Caco-2 (cell line): ENCODE measurements around the gene CHMP5. TPM values are rescaled to one million over a fixed set of nuclear protein-coding genes. Genes with fewer than 3 reads are reported as not detected.

Experiments
- BruUV-seq: library from RNA; stranded (reverse); fragments of 400-500 nt; replicated peaks from 2 replicates; lab custom pipeline; 2021; lab: Mats Ljungman, UMichigan
- CTCF ChIA-PET: fragments of 300-600 bp; sonication (Branson Sonifier 250); formaldehyde crosslinking; loops from one replicate; lab custom pipeline; 2022; ENCODE audit warnings: antibody characterized with exemption; lab: Charles Lee
- POLR2A ChIA-PET: fragments of 300-600 bp; sonication (Branson Sonifier 250); formaldehyde crosslinking; loops from one replicate; lab custom pipeline; 2022; ENCODE audit warnings: antibody characterized with exemption; lab: Charles Lee
- DNase-seq, 2 experiments: peaks; one replicate each; pipeline versions ENCODE4 v3.0.0 to v3.0.0-alpha.2; 2020 to 2022
- H3K27me3 ChIP-seq: replicated peaks from 2 replicates; pipeline ENCODE4 v1.6.0; 2011; ENCODE audit warnings: low read length; ENCODE audit not compliant: control insufficient read depth, insufficient read depth
- H3K36me3 ChIP-seq: 2 replicates; pipeline ENCODE4 v1.5.1; 2011; ENCODE audit warnings: low read length; ENCODE audit not compliant: control insufficient read depth, insufficient read depth
- H3K4me1 ChIP-seq: fragments of 250-450 bp; sonication (Bioruptor Pico); 2 replicates; pipeline ENCODE4 v1.5.1; 2020; ENCODE audit warnings: mild to moderate bottlenecking
- H3K4me3 ChIP-seq: 2 replicates; pipeline ENCODE4 v1.5.1; 2011; ENCODE audit warnings: low read depth, mild to moderate bottlenecking, control low read depth, low read length
- H3K9me3 ChIP-seq: fragments of 250-450 bp; sonication (Bioruptor Pico); 2 replicates; pipeline ENCODE4 v1.5.1; 2020; ENCODE audit warnings: mild to moderate bottlenecking, moderate library complexity
- H3K27ac Mint-ChIP-seq: one replicate; pipeline ENCODE4 v1.8.0; 2022; ENCODE audit warnings: mixed read lengths; ENCODE audit not compliant: unreplicated experiment
- H3K27me3 Mint-ChIP-seq: one replicate; pipeline ENCODE4 v1.8.0; 2022; ENCODE audit warnings: mixed read lengths; ENCODE audit not compliant: insufficient read depth, unreplicated experiment
- H3K36me3 Mint-ChIP-seq: one replicate; pipeline ENCODE4 v1.8.0; 2022; ENCODE audit warnings: mild to moderate bottlenecking, mixed read lengths; ENCODE audit not compliant: insufficient read depth, unreplicated experiment
- H3K4me1 Mint-ChIP-seq: one replicate; pipeline ENCODE4 v1.8.0; 2022; ENCODE audit warnings: low read depth, mixed read lengths; ENCODE audit not compliant: unreplicated experiment
- H3K4me3 Mint-ChIP-seq: one replicate; pipeline ENCODE4 v1.8.0; 2022; ENCODE audit warnings: mild to moderate bottlenecking, moderate library complexity, mixed read lengths; ENCODE audit not compliant: unreplicated experiment
- H3K9me3 Mint-ChIP-seq: one replicate; pipeline ENCODE4 v1.8.0; 2022; ENCODE audit warnings: mixed read lengths; ENCODE audit not compliant: unreplicated experiment
- CTCF ChIP-seq, 2 experiments: fragments of 200-600 bp in 1 of 2; IDR thresholded peaks; 1 replicate in 1 of 2; 2 replicates in 1 of 2; pipeline versions ENCODE4 v1.5.1 to v1.8.0; 2011 to 2022; ENCODE audit warnings: antibody characterized with exemption in 1 of 2, control low read depth in 1 of 2, inconsistent platforms in 1 of 2, low read depth in 1 of 2, low read length in 1 of 2, mild to moderate bottlenecking in 1 of 2, moderate library complexity in 1 of 2; ENCODE audit not compliant: insufficient read depth in 1 of 2, severe bottlenecking in 1 of 2, unreplicated experiment in 1 of 2
- intact Hi-C: fragments of 100-400 bp; cut with micrococcal nuclease; formaldehyde crosslinking; loops from one replicate; pipeline ENCODE4 v1.10.0; 2022; ENCODE audit not compliant: unreplicated experiment
- total RNA-seq: library from RNA; stranded (reverse); gene quantifications from 2 replicates; pipeline ENCODE4 v1.2.3, GENCODE V29; 2022

The CHMP5 gene
- total RNA-seq, 1 experiment from 2014 or later, result 58.3 TPM

GRCh38 chr9:33304362-33304761 is 39.5 kb downstream of the CHMP5 start:
- H3K27ac Mint-ChIP-seq, result no peak overlapping the region
- CTCF ChIA-PET, result no interaction called here
- H3K4me1 Mint-ChIP-seq, result no peaks in the 10 kb centered on the region
- POLR2A ChIA-PET, result no interaction called here
- peaks cover 22% of the 10 kb centered on the region for H3K36me3 Mint-ChIP-seq
- no peak for DNase-seq
- Histone ChIP-seq H3K4me3 (no peak overlapping the region), H3K4me1 (no peaks in the 10 kb centered on the region), H3K36me3 (peaks cover 4% of the 10 kb centered on the region), H3K27me3 (no peaks in the 10 kb centered on the region), H3K9me3 (no peaks in the 10 kb centered on the region; the same call in 1 of the 2 replicates)
- H3K27me3 Mint-ChIP-seq, result no peaks in the 10 kb centered on the region
- no TSS peak for BruUV-seq
- H3K9me3 Mint-ChIP-seq, result no peaks in the 10 kb centered on the region
- intact Hi-C loops, result no loop called here
- no peak overlapping the region for H3K4me3 Mint-ChIP-seq
- no peak for TF ChIP-seq CTCF (IDR thresholded peaks at IDR 0.05; ENCODE audit: insufficient read depth in 1 of 2, low read depth in 1 of 2, low read length in 1 of 2, severe bottlenecking in 1 of 2, unreplicated experiment in 1 of 2)

DNA sequence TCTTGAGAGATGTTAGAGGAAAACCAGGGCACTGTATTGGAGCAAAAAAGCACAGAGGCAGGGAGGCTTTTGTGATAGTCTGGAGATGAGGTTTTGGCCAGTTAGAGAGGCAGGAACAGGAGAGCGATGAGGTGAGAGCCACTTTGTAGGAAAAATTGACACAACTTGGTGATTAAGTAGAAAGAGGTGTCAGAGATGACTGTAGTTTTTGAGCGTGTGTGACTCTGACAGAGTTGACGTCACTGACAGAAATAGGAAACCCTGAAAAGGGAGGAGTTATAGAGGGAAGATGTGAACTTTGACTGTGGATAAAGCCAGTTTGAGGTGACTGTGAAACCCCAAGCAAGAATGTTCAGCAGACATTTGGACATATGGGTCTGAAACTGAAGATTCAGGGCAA is 41.2 kb downstream of the CHMP5 start:
- H3K36me3 Mint-ChIP-seq, result peaks cover 15% of the 10 kb centered on the region
- ChIA-PET CTCF (no interaction called here), POLR2A (no interaction called here)
- no peaks in the 10 kb centered on the region; the same call in 1 of the 2 replicates for H3K9me3 ChIP-seq
- BruUV-seq, result no TSS peak
- no peaks in the 10 kb centered on the region for H3K27me3 ChIP-seq
- no peaks in the 10 kb centered on the region for H3K9me3 Mint-ChIP-seq
- intact Hi-C loops, result no loop called here
- no peak for DNase-seq
- no peak overlapping the region for H3K4me3 Mint-ChIP-seq
- H3K27me3 Mint-ChIP-seq, result no peaks in the 10 kb centered on the region
- no peaks in the 10 kb centered on the region for H3K4me1 Mint-ChIP-seq
- peaks cover 4% of the 10 kb centered on the region for H3K36me3 ChIP-seq
- no peak overlapping the region for H3K4me3 ChIP-seq
- TF ChIP-seq CTCF (IDR thresholded peaks at IDR 0.05; ENCODE audit: insufficient read depth in 1 of 2, low read depth in 1 of 2, low read length in 1 of 2, severe bottlenecking in 1 of 2, unreplicated experiment in 1 of 2), result no peak
- no peak overlapping the region for H3K27ac Mint-ChIP-seq
- H3K4me1 ChIP-seq, result no peaks in the 10 kb centered on the region

- H3K4me1 Mint-ChIP-seq, result no peaks in the 10 kb centered on the region
- Histone ChIP-seq H3K4me3 (no peak overlapping the region), H3K36me3 (peaks cover 4% of the 10 kb centered on the region), H3K9me3 (no peaks in the 10 kb centered on the region; the same call in 1 of the 2 replicates), H3K4me1 (no peaks in the 10 kb centered on the region), H3K27me3 (no peaks in the 10 kb centered on the region)
- ChIA-PET CTCF (no interaction called here), POLR2A (no interaction called here)
- intact Hi-C loops, result no loop called here
- H3K27ac Mint-ChIP-seq, result no peak overlapping the region
- H3K9me3 Mint-ChIP-seq, result no peaks in the 10 kb centered on the region
- H3K27me3 Mint-ChIP-seq, result no peaks in the 10 kb centered on the region
- TF ChIP-seq CTCF (IDR thresholded peaks at IDR 0.05; ENCODE audit: insufficient read depth in 1 of 2, low read depth in 1 of 2, low read length in 1 of 2, severe bottlenecking in 1 of 2, unreplicated experiment in 1 of 2), result no peak
- DNase-seq, result no peak
- no TSS peak for BruUV-seq
- H3K36me3 Mint-ChIP-seq, result peaks cover 22% of the 10 kb centered on the region
- no peak overlapping the region for H3K4me3 Mint-ChIP-seq
Measured at GRCh38 chr9:33307067-33307466, 42.2 kb downstream of the CHMP5 start.
